Gastrocnemius medialis (tissue), 4 donors: Measurements from ENCODE around the gene ZFYVE28.

Experiments
- POLR2A ChIP-seq, 2 donors: fragments of 450-650 bp; IDR thresholded peaks; one replicate each; pipeline ENCODE4 v1.6.1; 2017; ENCODE audit warnings: antibody characterized with exemption in 2 of 2, mild to moderate bottlenecking in 2 of 2, moderate library complexity in 2 of 2
- TF ChIP-seq, protein P1 (sequence below), 5 experiments: fragments of 450-650 bp in 3 of 5; fragments of 200-600 bp in 2 of 5; sonication (generic) in 2 of 5; IDR thresholded peaks in 4 of 5; conservative IDR thresholded peaks in 1 of 5; 1 replicate in 4 of 5; 2 replicates in 1 of 5; pipeline ENCODE4 v1.5.1; 2016 to 2019; ENCODE audit warnings: antibody characterized with exemption in 5 of 5, mild to moderate bottlenecking in 3 of 5, moderate library complexity in 3 of 5

DNA sequence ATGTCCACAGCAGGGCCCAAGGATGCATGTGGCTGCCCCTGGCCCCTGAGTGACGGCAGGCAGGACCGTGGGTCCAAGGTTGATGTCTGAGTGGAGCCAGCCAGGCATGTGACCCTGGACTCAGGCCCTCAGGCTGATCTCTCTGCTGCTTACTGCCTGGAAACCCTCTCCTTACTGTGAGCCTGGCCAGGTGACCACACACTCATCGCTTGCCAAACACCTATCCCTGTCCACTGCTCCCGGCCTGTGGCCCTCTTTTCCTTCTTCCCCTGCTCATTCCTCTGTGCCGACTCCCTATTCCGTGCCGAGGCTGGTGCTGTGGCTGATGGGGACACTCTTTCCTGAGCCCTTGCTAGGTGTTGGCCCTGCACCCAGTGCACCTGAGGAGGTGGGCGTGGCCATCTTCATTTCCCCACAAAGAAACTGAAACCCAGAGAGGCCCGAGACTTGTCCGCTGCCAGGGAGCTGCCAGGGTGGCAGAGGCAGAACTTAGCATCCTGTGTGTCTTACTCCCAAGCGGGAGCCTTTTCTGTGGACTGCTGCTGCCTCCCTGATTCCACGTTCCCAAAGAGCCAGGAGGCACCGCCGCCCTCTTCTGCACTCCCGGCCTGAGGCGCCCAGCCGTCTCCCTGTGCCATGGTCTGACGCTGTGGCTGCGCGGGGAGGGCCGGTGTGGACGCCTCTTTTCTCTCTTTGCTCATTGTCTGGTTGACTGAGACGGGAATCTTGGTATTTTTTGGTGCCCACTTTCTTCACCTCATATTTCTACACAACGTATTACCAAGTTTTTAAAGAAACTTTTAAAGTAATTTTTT is 39.2 kb upstream of the ZFYVE28 start:
- TF ChIP-seq, protein P1, sequence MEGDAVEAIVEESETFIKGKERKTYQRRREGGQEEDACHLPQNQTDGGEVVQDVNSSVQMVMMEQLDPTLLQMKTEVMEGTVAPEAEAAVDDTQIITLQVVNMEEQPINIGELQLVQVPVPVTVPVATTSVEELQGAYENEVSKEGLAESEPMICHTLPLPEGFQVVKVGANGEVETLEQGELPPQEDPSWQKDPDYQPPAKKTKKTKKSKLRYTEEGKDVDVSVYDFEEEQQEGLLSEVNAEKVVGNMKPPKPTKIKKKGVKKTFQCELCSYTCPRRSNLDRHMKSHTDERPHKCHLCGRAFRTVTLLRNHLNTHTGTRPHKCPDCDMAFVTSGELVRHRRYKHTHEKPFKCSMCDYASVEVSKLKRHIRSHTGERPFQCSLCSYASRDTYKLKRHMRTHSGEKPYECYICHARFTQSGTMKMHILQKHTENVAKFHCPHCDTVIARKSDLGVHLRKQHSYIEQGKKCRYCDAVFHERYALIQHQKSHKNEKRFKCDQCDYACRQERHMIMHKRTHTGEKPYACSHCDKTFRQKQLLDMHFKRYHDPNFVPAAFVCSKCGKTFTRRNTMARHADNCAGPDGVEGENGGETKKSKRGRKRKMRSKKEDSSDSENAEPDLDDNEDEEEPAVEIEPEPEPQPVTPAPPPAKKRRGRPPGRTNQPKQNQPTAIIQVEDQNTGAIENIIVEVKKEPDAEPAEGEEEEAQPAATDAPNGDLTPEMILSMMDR (IDR thresholded peaks at IDR 0.05 in 4 of 5, conservative IDR thresholded peaks at IDR 0.05 in 1 of 5) = no peak
- TF ChIP-seq POLR2A (IDR thresholded peaks at IDR 0.05) = no peak
